Nephron progenitor cell (in vitro differentiated cells): Measurements from ENCODE around the gene PCDHGA5.

Experiments
- DNase-seq: peaks from one replicate; pipeline ENCODE4 v3.0.0; 2021
- H3K27ac Mint-ChIP-seq: 2 replicates; pipeline ENCODE4 v1.8.0; 2021; ENCODE audit warnings: mild to moderate bottlenecking, moderate library complexity, mixed read lengths
- H3K27me3 Mint-ChIP-seq: 2 replicates; pipeline ENCODE4 v1.8.0; 2021; ENCODE audit warnings: mild to moderate bottlenecking, low read depth, mixed read lengths; ENCODE audit not compliant: poor library complexity
- H3K36me3 Mint-ChIP-seq: 2 replicates; pipeline ENCODE4 v1.8.0; 2021; ENCODE audit warnings: low read depth, mixed read lengths
- H3K4me1 Mint-ChIP-seq: 2 replicates; pipeline ENCODE4 v1.8.0; 2021; ENCODE audit warnings: mixed read lengths
- H3K4me3 Mint-ChIP-seq: 2 replicates; pipeline ENCODE4 v1.8.0; 2021; ENCODE audit warnings: mild to moderate bottlenecking, moderate library complexity, mixed read lengths
- H3K9me3 Mint-ChIP-seq: 2 replicates; pipeline ENCODE4 v1.8.0; 2021; ENCODE audit warnings: mild to moderate bottlenecking, moderate library complexity, mixed read lengths
- TF ChIP-seq, protein P1 (sequence below): fragments of 200-600 bp; sonication (generic); IDR thresholded peaks from 2 replicates; pipeline ENCODE4 v1.5.0; 2021; ENCODE audit warnings: antibody characterized with exemption

Gene PCDHGA5

DNA sequence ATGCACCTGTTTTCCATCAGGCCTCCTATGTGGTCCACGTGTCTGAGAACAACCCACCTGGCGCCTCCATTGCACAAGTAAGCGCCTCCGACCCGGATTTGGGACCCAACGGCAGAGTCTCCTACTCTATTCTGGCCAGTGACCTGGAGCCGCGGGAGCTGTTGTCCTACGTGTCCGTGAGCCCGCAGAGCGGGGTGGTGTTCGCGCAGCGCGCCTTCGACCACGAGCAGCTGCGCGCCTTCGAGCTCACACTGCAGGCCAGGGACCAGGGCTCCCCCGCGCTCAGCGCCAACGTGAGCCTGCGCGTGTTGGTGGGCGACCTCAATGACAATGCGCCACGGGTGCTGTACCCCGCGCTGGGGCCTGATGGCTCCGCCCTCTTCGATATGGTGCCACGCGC, 12.4 kb upstream of the PCDHGA5 start:
- Mint-ChIP-seq H3K27ac (no peak overlapping the region), H3K27me3 (peaks cover 4% of the 10 kb centered on the region), H3K9me3 (peaks cover 91% of the 10 kb centered on the region), H3K4me3 (no peak overlapping the region), H3K36me3 (peaks cover 41% of the 10 kb centered on the region), H3K4me1 (no peaks in the 10 kb centered on the region)
- no peak for DNase-seq
- TF ChIP-seq, protein P1, sequence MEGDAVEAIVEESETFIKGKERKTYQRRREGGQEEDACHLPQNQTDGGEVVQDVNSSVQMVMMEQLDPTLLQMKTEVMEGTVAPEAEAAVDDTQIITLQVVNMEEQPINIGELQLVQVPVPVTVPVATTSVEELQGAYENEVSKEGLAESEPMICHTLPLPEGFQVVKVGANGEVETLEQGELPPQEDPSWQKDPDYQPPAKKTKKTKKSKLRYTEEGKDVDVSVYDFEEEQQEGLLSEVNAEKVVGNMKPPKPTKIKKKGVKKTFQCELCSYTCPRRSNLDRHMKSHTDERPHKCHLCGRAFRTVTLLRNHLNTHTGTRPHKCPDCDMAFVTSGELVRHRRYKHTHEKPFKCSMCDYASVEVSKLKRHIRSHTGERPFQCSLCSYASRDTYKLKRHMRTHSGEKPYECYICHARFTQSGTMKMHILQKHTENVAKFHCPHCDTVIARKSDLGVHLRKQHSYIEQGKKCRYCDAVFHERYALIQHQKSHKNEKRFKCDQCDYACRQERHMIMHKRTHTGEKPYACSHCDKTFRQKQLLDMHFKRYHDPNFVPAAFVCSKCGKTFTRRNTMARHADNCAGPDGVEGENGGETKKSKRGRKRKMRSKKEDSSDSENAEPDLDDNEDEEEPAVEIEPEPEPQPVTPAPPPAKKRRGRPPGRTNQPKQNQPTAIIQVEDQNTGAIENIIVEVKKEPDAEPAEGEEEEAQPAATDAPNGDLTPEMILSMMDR: no peak

DNA sequence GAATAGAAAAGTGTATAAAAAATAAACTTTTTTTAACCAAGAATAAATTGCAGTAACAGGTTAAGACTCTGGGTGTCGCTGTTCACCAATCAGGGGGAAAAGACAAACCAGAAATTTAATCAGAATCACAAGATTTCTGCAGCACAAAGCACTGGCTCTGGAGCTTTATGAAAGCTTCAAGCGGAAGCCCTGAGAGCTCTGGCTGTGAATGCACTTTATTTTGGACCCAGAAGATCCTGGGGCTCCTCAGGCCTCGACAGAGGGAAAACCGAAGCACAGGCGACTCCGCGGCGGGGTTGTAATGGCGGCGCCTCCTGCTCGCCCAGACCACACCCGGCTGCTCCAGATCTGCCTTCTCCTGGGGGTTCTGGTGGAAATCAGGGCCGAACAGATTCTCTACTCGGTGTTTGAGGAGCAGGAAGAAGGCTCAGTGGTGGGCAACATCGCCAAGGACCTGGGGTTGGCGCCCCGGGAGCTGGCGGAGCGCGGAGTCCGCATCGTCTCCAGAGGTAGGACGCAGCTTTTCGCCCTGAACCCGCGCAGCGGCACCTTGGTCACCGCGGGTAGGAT, 9.0 kb upstream of the PCDHGA5 start, which contains the start of gene PCDHGA4:
Gene PCDHGA4 (plus strand): TSS at position 122 of the 570 bp plus-strand sequence. CDS start 87 bp downstream, at position 209.
- H3K27ac Mint-ChIP-seq: no peak within 1 kb of the TSS
- TF ChIP-seq, protein P1: no peak
- peaks cover 2% of the 10 kb centered on the region for H3K27me3 Mint-ChIP-seq
- no peak for DNase-seq
- peaks cover 91% of the 10 kb centered on the region for H3K9me3 Mint-ChIP-seq
- H3K4me3 Mint-ChIP-seq: no peak within 1 kb of the TSS
- H3K4me1 Mint-ChIP-seq: no peaks in the 10 kb centered on the region
- peaks cover 45% of the 10 kb centered on the region for H3K36me3 Mint-ChIP-seq

DNA sequence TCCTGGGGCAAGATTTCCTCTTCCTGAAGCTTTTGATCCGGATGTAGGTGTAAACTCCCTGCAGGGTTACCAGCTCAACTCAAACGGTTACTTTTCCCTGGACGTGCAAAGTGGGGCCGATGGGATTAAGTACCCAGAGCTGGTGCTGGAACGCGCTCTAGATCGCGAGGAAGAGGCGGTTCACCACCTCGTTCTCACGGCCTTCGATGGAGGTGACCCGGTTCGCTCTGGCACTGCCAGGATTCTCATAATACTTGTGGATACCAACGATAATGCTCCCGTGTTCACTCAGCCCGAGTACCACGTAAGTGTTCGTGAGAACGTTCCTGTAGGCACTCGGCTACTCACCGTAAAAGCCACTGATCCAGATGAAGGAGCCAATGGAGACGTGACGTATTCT, 8.3 kb upstream of the PCDHGA5 start:
- no peak overlapping the region for H3K4me3 Mint-ChIP-seq
- H3K27me3 Mint-ChIP-seq: no peaks in the 10 kb centered on the region

DNA sequence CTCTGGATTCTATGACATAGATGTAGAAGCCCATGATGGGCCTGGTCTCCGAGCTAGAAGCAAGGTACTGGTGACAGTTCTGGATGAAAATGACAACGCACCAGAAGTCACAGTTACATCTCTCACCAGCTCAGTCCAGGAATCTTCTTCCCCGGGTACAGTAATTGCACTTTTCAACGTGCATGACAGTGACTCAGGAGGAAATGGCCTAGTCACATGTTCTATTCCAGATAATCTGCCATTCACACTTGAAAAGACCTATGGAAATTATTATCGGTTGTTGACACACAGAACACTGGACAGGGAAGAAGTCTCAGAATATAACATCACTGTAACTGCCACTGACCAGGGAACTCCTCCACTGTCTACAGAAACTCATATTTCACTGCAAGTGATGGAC, 7.8 kb upstream of the PCDHGA5 start:
- Mint-ChIP-seq H3K36me3 (peaks cover 51% of the 10 kb centered on the region), H3K27me3 (no peaks in the 10 kb centered on the region), H3K9me3 (peaks cover 91% of the 10 kb centered on the region), H3K4me3 (no peak overlapping the region), H3K27ac (no peak overlapping the region), H3K4me1 (no peaks in the 10 kb centered on the region)
- TF ChIP-seq, protein P1: no peak
- DNase-seq: no peak

More for the DNA sequence above, 8.3 kb upstream of the PCDHGA5 start:
- H3K27ac Mint-ChIP-seq: no peak overlapping the region
- TF ChIP-seq, protein P1: no peak
- peaks cover 46% of the 10 kb centered on the region for H3K36me3 Mint-ChIP-seq
- H3K9me3 Mint-ChIP-seq: peaks cover 91% of the 10 kb centered on the region
- no peak for DNase-seq
- H3K4me1 Mint-ChIP-seq: no peaks in the 10 kb centered on the region

DNA sequence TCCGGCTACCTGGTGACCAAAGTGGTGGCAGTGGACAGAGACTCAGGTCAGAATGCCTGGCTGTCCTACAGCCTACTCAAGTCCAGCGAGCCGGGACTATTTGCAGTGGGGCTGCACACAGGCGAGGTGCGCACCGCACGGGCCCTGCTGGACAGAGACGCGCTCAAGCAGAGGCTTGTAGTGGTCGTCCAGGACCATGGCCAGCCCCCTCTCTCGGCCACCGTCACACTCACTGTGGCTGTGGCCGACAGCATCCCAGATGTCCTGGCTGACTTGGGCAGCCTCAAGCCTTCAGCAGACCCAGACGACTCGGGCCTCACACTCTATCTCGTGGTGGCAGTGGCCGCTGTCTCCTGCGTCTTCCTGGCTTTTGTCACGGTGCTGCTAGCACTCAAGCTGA, 7.0 kb upstream of the PCDHGA5 start:
- TF ChIP-seq, protein P1: no peak
- no peak for DNase-seq
- no peak overlapping the region for H3K27ac Mint-ChIP-seq
- peaks cover 92% of the 10 kb centered on the region for H3K9me3 Mint-ChIP-seq
- no peaks in the 10 kb centered on the region for H3K4me1 Mint-ChIP-seq
- H3K27me3 Mint-ChIP-seq: no peaks in the 10 kb centered on the region
- peaks cover 55% of the 10 kb centered on the region for H3K36me3 Mint-ChIP-seq
- no peak overlapping the region for H3K4me3 Mint-ChIP-seq

DNA sequence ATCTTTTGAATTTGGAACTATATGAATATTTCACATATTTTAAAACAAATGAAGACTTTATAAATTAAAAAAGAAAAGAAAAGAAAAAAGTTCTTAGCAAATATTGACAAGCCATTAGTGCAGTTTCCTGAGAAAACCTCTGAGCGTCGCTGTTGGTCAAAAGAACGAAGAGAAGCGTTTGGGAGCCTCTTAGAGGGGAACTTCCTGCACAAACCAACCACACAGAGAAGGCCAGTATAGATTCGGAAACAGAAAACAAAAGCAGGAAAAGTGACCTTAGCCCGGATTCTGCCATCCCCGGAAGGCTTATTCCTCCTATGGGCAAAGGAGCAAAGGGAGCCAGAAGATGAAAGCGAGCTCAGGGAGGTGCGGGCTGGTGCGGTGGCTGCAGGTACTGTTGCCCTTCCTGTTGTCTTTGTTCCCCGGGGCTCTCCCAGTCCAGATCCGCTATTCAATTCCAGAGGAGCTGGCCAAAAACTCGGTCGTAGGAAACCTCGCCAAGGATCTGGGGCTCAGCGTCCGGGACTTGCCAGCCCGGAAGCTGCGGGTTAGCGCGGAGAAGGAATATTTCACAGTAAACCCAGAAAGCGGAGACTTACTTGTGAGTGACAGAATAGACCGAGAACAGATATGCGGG, 4.1 kb upstream of the PCDHGA5 start, which contains the start of gene PCDHGB2:
Gene PCDHGB2 (plus strand): TSS at position 205 of the 637 bp plus-strand sequence. CDS start 142 bp downstream, at position 347.
- TF ChIP-seq, protein P1: peak; percentile 15
- Mint-ChIP-seq H3K27me3 (no peaks in the 10 kb centered on the region), H3K27ac (peak within 1 kb of the TSS; percentile 36), H3K9me3 (peaks cover 92% of the 10 kb centered on the region), H3K4me1 (no peaks in the 10 kb centered on the region), H3K36me3 (peaks cover 57% of the 10 kb centered on the region), H3K4me3 (peak within 1 kb of the TSS; percentile 28)
- no peak for DNase-seq
